GM19467 (cell line): ENCODE measurements around the gene AFTPH.

Source experiments
- ATAC-seq: cut with Tn5 transposase; IDR thresholded peaks from one replicate; pipeline ENCODE4 v1.9.1; 2021; ENCODE audit warnings: mild to moderate bottlenecking, moderate library complexity; ENCODE audit not compliant: unreplicated experiment

The AFTPH gene

DNA sequence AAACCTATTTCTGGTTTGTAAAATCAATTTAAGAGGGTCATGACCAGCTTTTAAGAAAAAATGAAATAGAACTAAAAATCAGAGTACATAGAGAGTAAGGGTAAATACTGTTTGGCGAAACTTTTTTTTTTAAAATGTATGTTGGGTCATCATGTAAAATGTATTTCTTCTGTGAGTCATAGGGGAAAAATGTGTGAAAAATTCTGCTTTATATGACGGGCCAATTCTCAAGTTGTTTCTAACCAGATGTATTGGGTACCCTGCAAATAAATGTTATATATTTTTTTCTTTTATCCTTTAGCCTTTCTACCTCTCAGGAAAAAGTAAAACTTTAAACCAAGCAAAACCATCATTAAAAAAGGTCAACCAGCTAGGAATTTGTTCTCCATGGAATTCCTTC is 13.9 kb downstream of the AFTPH start:
- no peak for ATAC-seq

DNA sequence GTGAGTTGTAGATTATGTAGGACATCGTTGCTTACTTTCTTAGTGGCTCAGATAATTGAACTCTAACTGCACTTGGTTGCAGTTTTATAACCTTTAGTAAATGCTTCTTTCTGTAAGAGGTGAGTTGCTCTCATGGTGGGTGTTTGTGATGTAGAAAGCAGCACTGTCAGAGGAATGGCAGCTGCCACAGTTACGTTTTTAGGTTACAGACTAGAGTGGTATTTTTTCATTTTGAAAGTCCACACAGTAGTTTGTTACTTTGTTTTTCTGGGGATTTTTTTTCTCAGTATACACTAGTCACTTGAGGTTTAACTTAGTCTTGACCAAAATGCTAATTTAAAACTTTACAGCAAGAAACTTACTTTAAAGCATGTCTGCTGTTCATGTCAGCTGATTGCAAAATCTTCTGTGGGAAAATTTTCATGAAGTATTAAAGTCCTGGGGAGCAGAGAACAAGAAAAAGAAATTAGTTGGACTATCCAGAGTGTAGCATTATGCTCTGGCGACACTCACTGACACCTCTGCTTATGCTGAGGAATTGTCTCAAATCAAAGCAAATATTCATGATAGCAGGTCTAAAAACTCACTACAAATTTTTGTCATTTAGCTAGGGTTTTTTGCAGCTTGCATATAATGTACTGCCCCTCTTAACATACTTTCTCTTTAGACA is 14.8 kb downstream of the AFTPH start:
- no peak for ATAC-seq

DNA sequence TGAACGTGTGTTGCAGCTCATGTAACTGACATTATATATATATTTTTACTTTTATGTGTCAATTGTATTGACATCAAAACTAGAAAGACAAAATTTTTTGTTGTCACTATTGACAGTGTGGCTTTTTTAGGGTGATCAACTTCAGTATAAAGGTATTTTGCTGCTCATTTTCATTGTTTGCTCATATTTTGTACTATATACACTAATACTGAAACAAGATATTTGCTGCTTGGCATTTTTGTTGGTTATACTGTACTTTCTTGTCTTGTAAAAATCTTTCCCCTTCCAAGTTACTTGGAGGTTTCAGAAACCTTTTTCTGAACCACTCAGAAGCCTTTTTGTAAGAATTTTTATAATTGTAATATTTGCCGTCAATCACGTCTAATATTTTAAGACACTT is 16.5 kb downstream of the AFTPH start:
- no peak for ATAC-seq

DNA sequence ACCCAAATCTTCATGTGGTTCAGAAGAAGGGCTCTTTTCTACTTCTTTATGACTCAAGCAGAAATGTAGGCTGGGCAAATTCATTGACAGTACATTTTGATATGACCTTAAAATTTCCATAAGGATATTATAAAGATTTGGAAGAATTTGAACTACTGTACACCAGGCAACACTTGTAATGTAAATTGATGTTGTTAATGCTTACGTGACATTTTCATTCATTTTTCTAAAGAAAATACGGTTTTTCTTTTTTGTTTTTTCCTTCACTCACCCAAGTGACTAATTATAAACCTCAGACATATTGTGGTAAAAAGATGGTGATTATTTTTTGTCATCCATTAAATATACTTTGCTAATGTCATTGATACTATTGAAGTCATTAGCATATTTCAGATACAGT is 17.4 kb downstream of the AFTPH start:
- ATAC-seq, result no peak

DNA sequence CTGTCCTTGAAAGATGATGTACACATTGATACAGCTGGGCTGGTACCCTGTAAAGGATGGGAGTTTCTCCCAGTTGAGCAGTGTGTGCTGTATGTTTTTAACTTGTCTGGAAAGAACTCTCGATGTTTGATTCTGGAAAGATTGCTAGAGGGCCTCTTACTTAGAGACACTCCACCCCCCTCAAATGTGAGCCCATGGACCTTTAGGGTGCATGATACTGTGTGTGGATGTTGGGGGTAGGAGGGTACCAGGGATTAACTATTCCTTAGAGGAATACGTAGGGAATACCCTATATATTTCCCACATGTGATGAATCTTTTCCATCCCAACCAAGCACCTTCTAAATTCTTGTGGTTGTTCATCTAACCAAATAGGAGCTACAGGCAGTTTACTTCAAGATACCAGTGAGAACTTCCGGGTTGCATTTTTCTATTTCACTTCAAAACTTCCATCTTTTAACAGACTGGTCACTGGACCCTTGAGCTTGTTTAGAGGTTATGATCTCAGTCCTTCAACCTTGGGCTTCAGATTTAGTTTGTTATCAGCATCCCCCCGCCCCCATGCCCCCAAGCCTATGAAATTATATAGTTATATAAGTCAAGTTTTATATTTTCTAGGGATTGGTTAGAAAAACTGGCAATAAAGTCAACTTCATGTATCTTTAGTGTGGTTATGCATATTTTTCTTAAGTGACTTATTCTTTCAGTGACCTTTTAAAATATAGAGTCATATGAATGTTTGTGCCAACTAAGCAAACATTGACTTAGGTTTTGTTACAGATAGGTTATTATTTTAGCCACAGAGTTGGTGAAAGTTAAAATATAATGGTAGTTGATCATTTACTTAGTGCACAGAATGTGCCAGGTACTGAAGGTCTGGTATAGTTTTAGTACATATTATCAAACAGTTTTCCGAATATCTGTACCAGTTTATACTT is 18.2 kb downstream of the AFTPH start:
- ATAC-seq, result no peak

DNA sequence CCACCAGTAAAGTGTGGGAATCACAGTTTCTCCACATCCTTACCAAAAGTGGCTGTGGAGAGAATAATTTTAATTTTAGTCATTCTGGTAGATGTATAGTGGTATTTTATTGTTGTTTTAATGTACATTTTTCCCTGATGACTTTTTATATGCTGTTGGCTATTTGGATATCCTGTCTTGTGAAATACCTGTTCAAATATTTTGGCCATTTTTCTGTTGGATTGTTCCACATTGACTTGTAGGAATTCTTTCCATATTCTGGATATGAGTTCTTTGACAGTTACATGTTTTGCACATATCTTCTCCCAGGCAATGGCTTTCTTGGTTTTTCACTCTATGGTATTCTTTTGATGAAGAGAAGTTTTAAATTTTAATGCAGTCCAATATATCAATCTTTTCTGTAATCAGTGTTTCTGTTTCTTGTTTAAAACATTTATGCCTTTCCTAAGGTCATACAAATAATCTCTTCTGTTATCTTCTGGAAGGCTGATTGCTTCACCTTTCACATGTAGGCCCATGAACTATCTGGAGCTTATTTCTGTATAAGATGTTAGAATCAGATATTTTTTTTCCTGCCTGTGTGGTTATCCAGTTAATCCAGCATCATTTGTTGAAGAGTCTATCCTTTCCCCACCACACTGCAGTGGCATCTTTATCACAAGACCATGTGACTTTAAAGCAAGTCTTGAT is 19.0 kb downstream of the AFTPH start:
- no peak for ATAC-seq

DNA sequence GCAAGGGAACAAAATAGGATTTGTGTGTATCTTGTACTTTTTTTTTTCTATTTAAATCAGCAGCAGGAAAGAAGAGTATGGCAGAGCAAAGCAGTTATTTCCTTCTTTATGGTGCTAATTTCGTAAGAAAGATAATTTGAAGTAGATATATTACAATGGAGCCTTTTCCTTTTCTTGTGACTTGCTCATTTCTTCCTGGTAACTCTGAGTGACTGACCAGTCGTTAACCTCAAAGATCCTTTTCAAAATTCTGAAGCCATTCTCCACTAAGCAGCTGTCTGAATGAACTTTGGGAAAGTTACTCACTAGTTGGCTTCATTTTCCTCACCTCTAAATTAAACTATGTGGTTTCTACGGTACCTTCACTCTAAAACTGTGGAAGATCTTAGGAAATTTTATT is 24.6 kb downstream of the AFTPH start:
- ATAC-seq, result no peak

DNA sequence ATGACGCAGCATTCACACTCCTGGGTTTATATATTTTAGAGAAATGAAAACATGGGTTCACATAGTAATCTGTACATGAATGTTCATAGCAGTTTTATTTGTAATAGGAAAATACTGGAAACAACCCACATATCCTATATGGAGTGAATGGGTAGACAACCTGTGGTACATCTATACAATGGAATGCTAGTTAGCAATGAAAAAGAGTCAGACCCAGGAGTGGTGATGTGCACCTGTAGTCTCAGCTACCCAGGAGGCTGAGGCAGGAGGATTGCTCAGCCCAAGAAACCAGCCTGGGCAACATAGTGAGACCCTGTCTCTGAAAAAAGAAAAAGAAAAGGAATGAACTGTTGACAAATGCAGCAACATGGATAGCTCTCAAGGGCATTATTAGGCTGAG is 25.9 kb downstream of the AFTPH start:
- ATAC-seq, result no peak

DNA sequence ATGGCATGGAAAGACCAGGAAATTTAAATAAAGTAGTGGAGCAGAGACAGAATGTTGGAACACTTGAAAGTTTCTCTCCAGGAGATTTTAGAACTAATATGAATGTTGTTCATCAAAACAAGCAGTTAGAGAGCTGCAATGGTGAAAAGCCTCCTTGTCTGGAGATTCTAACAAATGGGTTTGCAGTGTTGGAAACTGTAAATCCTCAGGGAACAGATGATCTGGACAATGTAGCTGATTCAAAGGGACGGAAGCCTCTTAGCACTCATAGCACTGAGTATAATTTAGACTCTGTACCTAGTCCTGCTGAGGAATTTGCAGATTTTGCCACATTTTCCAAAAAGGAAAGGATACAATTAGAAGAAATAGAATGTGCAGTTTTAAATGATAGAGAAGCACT is 27.7 kb downstream of the AFTPH start:
- ATAC-seq, result no peak

DNA sequence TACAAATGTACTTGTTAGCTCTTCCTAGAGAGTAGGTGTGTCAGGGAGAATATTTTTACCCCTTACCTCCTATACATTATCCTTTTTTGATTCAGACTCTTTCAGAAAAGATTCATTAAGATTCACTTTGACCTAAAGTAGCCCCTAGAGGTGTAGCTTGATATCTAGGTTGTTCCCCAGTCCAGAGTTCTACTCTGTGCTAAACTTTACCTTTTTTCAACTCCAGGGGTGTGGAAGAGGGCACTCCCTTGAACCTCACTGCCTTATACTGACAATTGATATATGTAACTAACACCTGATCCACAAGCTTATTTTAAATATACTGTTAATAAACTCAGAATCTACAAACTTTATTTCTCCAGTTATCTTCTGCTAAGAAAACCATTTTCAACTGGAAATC is 30.0 kb downstream of the AFTPH start:
- no peak for ATAC-seq

DNA sequence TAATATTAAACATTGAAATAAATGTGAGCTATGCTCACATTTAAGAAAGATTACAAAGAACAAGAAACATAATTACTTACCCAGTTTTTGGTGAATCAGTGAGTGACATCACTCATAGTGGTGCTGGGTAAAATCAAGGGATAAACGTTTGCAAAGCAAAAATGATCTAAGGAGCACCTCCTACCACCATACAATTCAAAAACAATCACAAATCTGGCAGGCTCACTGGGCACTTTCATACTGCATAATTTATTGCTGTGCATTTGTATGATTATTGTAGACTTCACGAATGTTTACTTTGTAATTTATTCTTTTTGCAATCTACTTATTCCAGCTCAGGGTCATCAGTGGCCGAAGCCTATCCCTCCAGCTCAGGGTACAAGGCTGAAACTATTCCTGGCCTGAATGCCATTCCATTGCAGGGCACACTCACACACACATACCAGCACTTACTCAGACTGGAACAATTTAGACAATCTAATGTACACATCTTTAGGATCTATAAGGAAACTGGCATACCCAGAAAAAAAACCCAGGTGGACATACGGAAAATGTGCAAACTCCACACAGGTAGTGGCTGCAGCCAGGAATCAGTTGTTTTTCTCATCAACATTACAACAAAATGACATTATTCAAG is 34.4 kb downstream of the AFTPH start:
- no peak for ATAC-seq

DNA sequence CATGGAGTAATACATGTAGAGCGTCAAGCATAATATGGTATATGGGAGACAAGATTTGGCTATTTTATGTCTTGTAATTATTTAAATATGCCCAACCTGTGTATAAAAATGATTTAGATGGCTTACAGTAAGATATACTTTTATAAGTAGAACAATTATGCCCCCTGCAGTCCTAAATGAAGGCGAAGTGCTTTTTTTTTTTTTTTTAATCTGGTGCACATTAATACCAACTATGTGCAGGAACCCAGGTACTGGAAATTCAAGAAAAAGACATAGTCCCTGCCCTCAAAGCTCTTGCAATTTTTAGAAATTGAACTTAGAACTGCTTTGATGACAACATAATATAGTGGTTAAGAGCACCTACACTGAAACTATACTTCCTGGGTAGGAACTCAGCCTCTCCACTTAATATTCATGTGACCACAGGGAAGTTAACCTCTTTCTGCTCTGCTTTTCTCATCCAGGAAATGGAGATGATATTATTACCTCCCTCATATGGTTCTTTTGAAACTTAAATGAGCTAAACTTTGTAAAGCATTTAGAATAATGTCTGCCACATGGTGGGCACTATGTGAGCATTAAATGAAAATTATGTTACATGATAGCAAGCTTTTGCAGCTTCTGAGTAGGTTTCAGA is 38.1 kb downstream of the AFTPH start:
- no peak for ATAC-seq

DNA sequence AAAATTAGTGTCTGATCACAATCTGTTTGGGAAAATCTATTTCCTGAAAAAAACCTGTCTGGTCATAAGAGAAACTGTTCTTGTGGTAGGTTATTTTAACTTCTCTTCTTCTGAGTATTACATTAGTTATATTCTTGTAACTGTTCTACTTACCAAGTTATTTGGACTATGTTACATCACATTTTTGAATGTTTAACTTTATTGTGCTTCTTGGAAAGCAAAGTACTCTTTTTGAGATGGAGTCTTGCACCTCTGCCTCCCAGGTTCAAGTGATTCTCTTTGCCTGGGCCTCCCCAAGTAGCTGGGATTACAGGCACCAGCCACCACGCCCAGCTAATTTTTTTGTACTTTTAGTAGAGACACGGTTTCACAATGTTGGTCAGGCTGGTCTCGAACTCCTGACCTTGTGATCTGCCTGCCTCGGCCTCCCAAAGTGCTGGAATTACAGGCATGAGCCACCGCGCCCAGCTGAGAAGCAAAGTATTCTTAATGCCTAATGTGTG is 39.4 kb downstream of the AFTPH start:
- ATAC-seq, result no peak

DNA sequence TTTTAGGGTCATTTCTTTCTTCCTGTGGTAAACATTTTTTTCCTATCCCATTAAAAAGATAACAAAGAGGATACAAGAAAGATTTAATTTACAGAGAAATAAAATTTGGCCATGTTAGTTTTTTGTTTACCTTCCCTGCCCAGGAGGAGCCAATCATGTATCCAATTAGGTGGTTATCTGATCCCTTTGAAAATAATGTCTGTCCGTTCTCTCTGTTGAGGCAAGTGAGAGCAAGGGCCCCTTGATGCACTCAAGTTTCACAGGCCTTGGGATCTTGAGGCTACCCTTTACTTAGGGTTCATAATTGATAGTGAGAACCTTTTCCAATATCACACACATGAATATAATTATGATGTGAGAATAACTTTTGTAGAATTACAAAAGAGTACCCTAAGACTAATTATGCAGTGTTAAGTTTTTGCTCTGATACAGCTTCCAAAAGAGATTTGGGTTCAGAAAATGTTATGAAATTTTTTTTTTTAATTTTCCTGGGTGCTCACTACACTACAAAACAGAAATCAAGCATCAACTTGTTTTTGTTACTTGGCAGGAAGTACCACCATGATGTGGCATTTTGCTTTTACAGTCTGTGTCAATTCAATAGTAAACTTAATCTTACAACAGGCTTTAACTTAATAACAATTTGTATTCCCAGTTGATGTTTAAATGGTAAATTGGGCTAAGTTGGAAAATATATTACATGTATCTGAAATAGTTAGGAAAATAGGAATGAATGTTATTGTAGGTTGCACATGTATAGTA is 42.0 kb downstream of the AFTPH start:
- no peak for ATAC-seq

DNA sequence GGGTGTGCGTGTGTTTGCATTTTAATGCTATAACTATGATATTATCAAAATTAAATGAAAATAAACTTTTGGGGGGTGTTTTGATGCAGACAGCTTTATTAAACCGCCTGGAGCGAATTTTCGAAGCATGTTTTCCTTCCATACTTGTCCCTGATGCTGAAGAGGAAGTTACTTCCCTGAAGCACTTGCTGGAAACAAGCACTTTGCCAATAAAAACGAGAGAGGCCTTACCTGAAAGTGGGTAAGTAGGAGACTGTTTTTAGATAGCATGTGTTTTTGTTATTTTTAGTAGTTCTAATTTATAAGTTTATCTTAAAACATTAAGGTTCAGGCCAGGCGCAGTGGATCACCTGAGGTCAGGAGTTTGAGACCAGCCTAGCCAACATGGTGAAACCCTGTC is 43.3 kb downstream of the AFTPH start:
- ATAC-seq, result no peak

DNA sequence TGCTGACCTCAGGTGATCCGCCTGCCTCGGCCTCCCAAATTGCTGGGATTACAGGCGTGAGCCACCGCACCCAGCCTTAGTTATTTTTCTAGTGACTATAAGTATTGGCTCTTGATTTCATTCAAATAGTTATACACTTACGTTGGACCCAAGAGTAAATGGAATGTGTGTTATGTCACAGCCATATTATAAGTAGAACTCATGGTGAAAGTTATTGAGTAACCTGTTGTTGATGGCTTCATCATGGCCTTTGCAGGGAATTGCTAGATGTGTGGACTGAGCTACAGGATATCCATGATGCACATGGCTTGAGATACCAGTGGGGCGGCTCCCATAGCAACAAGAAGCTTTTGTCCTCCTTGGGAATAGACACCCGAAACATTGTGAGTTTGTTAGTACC is 44.7 kb downstream of the AFTPH start:
- ATAC-seq, result no peak

DNA sequence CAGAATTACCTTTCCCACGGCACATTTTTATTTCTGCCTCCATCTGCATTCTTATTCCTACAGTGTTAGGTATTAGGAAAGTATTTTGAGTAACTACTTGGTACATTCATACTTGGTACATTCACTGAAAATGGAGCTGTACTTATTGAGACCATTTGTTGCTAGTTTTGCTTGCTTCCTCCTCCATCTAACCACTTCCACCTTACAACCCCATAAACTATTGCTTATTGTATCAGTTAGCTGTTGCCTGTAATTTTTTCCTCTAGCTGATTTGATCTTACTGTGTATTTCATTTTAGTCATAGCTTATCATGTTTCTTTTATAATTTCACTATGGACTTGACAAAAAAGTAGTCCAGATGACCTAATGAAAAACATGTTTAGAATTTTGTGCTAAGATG is 50.7 kb downstream of the AFTPH start:
- ATAC-seq, result no peak

DNA sequence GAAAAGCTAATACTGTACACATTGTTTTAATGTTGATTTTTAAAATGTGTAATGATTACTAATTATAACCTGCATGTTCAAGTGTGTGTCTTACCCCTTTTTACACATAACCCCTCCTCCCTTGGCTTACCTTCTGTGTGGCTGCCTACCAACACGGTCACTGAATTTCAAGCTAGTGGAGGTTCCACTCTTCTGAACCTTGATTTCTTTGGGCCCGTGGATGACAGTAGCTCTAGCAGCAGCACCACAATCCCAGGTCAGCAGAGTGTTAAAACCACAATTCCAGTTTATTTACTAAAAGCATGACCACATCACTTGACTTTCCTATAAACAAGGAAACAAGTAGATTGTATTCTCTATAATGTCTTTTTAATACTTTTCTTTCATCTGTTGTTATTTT is 56.9 kb downstream of the AFTPH start:
- ATAC-seq, result no peak

DNA sequence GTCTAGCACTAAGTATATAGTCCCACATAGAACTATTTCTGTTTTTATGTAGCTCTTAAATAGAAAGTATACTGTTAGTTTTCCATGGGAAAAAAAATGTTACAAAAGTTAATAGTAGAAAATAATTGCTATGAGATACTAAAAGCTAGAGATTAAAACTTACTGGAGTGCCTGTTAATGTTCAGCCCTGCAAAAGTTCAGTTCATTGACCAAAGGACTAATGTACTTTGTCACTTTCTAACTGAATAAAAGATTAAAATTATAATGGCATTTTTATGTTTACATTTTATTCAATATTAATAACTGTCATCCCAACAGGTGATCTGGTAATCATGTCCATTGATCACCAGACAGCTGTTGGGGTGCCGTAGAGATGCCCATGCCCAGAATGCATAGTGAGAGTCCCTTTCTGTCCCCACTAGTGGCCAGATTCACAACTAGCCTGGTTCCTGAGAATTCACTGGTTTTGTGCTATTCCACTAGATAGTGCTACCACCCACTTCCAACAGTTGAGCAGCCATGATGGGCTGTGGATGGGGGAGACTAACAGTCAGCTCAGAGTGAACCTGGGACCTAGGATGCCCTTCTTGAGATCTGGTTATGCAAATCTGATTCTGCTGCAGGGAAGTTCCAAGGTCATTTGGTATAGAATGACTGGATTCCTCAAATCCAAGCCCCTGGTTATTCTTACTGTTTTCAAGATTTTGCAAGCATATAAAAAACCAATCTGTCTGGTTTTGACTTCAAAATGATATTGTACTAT is 57.8 kb downstream of the AFTPH start:
- ATAC-seq, result peak; percentile 37
